Smooth muscle cell (in vitro differentiated cells): ENCODE results near the gene NUP85. TPM values are rescaled to one million over a fixed set of nuclear protein-coding genes. Genes with fewer than 3 reads are reported as not detected.

Source experiments
- DNase-seq: peaks from one replicate; lab custom pipeline; 2025; ENCODE audit not compliant: unreplicated experiment; lab: John Stamatoyannopoulos, UW
- H2AFZ ChIP-seq: fragments of 200-600 bp; sonication (generic); 2 replicates; pipeline ENCODE4 v1.6.0; 2016; ENCODE audit warnings: antibody characterized with exemption, low read depth, mild to moderate bottlenecking
- H3F3A ChIP-seq: fragments of 200-600 bp; sonication (generic); 2 replicates; pipeline ENCODE4 v1.6.0; 2017; ENCODE audit warnings: antibody characterized with exemption, low read depth
- H3K27ac ChIP-seq: fragments of 200-600 bp; sonication (generic); 2 replicates; pipeline ENCODE4 v1.5.1; 2016; ENCODE audit warnings: low read depth, mild to moderate bottlenecking
- H3K27me3 ChIP-seq: fragments of 200-600 bp; sonication (generic); 2 replicates; pipeline ENCODE4 v1.6.1; 2016; ENCODE audit warnings: low read depth, mild to moderate bottlenecking
- H3K36me3 ChIP-seq: fragments of 200-600 bp; sonication (generic); 2 replicates; pipeline ENCODE4 v1.5.1; 2016; ENCODE audit warnings: low read depth
- H3K4me1 ChIP-seq: fragments of 200-600 bp; sonication (generic); 2 replicates; pipeline ENCODE4 v1.5.1; 2016; ENCODE audit warnings: low read depth
- H3K4me2 ChIP-seq: fragments of 200-600 bp; sonication (generic); 2 replicates; pipeline ENCODE4 v1.6.0; 2016; ENCODE audit warnings: mild to moderate bottlenecking
- H3K4me3 ChIP-seq: fragments of 200-600 bp; sonication (generic); 2 replicates; pipeline ENCODE4 v1.5.1; 2016; ENCODE audit warnings: mild to moderate bottlenecking
- H3K79me2 ChIP-seq: fragments of 200-600 bp; sonication (generic); 2 replicates; pipeline ENCODE4 v1.6.0; 2016; ENCODE audit warnings: low read depth, mild to moderate bottlenecking
- H3K9ac ChIP-seq: fragments of 200-600 bp; sonication (generic); 2 replicates; pipeline ENCODE4 v1.6.0; 2016; ENCODE audit warnings: low read depth
- H3K9me3 ChIP-seq: fragments of 200-600 bp; sonication (generic); replicated peaks from 2 replicates; pipeline ENCODE4 v1.5.1; 2016; ENCODE audit warnings: low read depth
- H4K20me1 ChIP-seq: fragments of 200-600 bp; sonication (generic); 2 replicates; pipeline ENCODE4 v1.6.0; 2016; ENCODE audit warnings: low read depth
- CTCF ChIP-seq: fragments of 200-600 bp; sonication (generic); IDR thresholded peaks from 2 replicates; pipeline ENCODE4 v1.5.1; 2017; ENCODE audit warnings: borderline replicate concordance, mild to moderate bottlenecking, antibody characterized with exemption; ENCODE audit not compliant: insufficient read depth, poor library complexity, severe bottlenecking
- WGBS: methylation state at CpG from one replicate; pipeline ENCODE4 v1.1.7; 2016; ENCODE audit warnings: low lambda C conversion rate; 5-methylcytosine and 5-hydroxymethylcytosine counted together
- polyA plus RNA-seq: library from polyadenylated mRNA; unstranded; fragments of >200 nt; fragmentation: Nextera tagmentation; extraction: Ambion mirVana; gene quantifications from 2 replicates; pipeline ENCODE4 v1.2.1, GENCODE V29; 2016
- total RNA-seq: library from RNA; depleted of rRNA; stranded (reverse); fragments of >200 nt; gene quantifications from 2 replicates; pipeline ENCODE4 v1.2.3, GENCODE V29; 2014

The NUP85 gene
- total and polyA plus RNA-seq, 2 experiments from 2014 or later, result 24.0 to 43.2 TPM

- Histone ChIP-seq H3K9me3 (no peaks in the 10 kb centered on the region), H3K4me2 (peak within 1 kb of the TSS; percentile 87), H4K20me1 (peaks cover 45% of the 10 kb centered on the region), H3F3A (no peaks in the 10 kb centered on the region), H3K9ac (peak within 1 kb of the TSS; percentile 98), H3K36me3 (no peaks in the 10 kb centered on the region), H3K4me3 (peak within 1 kb of the TSS; percentile 89), H3K79me2 (peaks cover 46% of the 10 kb centered on the region), H2AFZ (peak within 1 kb of the TSS; percentile 81), H3K4me1 (peaks cover 10% of the 10 kb centered on the region), H3K27ac (peak within 1 kb of the TSS; percentile 98), H3K27me3 (no peaks in the 10 kb centered on the region)
- WGBS, result 2% methylated on average over 43 of the region's 92 CpGs
- no peak for TF ChIP-seq CTCF
- DNase-seq, result peak; percentile 84
These were observed 22.7 kb upstream of the NUP85 start, which contains the start of gene SUMO2 for GRCh38 chr17:75182569-75183436. Gene SUMO2 (minus strand): TSS chr17:75182959. CDS start chr17:75182834, 125 bp downstream.

- H4K20me1 ChIP-seq, result peaks cover 31% of the 10 kb centered on the region
- no peak for DNase-seq
- H3F3A ChIP-seq, result no peaks in the 10 kb centered on the region
- 98% methylated on average over 9 of the region's 9 CpGs for WGBS
- H3K9me3 ChIP-seq, result no peaks in the 10 kb centered on the region
- peaks cover 10% of the 10 kb centered on the region for H3K4me1 ChIP-seq
- no peak for TF ChIP-seq CTCF
- H3K36me3 ChIP-seq, result no peaks in the 10 kb centered on the region
- H3K27ac ChIP-seq, result no peak overlapping the region
- H3K27me3 ChIP-seq, result no peaks in the 10 kb centered on the region
- H3K79me2 ChIP-seq, result peaks cover 32% of the 10 kb centered on the region
- no peak overlapping the region for H2AFZ ChIP-seq
- no peak overlapping the region for H3K4me2 ChIP-seq
- H3K9ac ChIP-seq, result no peak overlapping the region
- H3K4me3 ChIP-seq, result no peak overlapping the region
These were observed 21.2 kb upstream of the NUP85 start for GRCh38 chr17:75183999-75184884.

GRCh38 chr17:75188614-75189013 is 16.9 kb upstream of the NUP85 start:
- DNase-seq, result no peak
- TF ChIP-seq CTCF, result no peak
- H3K27me3 ChIP-seq, result no peaks in the 10 kb centered on the region
- H3K27ac ChIP-seq, result no peak overlapping the region
- H3K9ac ChIP-seq, result no peak overlapping the region
- H4K20me1 ChIP-seq, result no peaks in the 10 kb centered on the region
- 90% methylated on average over 6 of the region's 6 CpGs for WGBS
- no peaks in the 10 kb centered on the region for H3K79me2 ChIP-seq
- H3K4me2 ChIP-seq, result no peak overlapping the region
- H2AFZ ChIP-seq, result no peak overlapping the region
- no peaks in the 10 kb centered on the region for H3K4me1 ChIP-seq
- no peak overlapping the region for H3K4me3 ChIP-seq
- no peaks in the 10 kb centered on the region for H3F3A ChIP-seq
- H3K9me3 ChIP-seq, result no peaks in the 10 kb centered on the region
- no peaks in the 10 kb centered on the region for H3K36me3 ChIP-seq
